ENCODE results near the gene PTK7.

GRCh38 chr6:43029120-43029519 is 47.0 kb upstream of the PTK7 start:
- TF ChIP-seq, protein P1, sequence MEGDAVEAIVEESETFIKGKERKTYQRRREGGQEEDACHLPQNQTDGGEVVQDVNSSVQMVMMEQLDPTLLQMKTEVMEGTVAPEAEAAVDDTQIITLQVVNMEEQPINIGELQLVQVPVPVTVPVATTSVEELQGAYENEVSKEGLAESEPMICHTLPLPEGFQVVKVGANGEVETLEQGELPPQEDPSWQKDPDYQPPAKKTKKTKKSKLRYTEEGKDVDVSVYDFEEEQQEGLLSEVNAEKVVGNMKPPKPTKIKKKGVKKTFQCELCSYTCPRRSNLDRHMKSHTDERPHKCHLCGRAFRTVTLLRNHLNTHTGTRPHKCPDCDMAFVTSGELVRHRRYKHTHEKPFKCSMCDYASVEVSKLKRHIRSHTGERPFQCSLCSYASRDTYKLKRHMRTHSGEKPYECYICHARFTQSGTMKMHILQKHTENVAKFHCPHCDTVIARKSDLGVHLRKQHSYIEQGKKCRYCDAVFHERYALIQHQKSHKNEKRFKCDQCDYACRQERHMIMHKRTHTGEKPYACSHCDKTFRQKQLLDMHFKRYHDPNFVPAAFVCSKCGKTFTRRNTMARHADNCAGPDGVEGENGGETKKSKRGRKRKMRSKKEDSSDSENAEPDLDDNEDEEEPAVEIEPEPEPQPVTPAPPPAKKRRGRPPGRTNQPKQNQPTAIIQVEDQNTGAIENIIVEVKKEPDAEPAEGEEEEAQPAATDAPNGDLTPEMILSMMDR (IDR thresholded peaks at IDR 0.05; ENCODE audit: insufficient read depth, low read length, poor library complexity, severe bottlenecking), result no peak
- TF ChIP-seq EZH2phosphoT487 (conservative IDR thresholded peaks at IDR 0.05; ENCODE audit: low read length), result no peak

Data from SU-DHL-6 (cell line).